Measurements from ENCODE around the gene SLC37A4. TPM values are rescaled to one million over a fixed set of nuclear protein-coding genes. Genes with fewer than 3 reads are reported as not detected.

The SLC37A4 gene
- total and polyA plus RNA-seq, 2 of the 8 experiments (the other 6 are each of a cell fraction or from before 2014, with no cell fraction given) = 35.1 to 91.9 TPM

DNA sequence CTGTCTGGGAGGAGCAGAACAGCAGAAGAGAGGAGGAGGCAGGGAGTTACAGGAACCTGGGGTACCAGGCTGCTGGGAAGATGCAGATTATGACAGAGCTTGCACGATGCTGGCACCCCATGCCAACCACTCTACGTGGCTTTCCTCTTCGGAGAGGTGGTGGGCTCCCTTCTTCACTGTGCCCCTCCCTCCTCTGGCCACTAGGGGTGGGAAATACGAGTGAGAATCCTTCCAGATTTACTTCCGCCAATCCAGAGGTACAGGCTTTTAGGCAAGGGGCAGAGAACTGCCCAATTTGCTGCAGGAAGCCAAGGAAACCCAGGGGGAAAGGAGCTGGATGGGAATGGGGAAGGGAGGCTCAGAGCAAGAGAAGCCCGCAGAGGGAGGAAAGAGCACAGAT lies 14.0 kb upstream of the SLC37A4 start:
- WGBS, 2 experiments (ENCODE audit: extremely low coverage in 1 of 2, insufficient coverage in 1 of 2, insufficient read length in 1 of 2, insufficient replicate concordance in 2 of 2, low coverage in 1 of 2, low lambda C conversion rate in 2 of 2, missing lambda C conversion rate in 1 of 2) = 84% methylated on average over 5 of the region's 6 CpGs; no CpG with 5 or more reads in 1 of the 2 experiments
- no peak overlapping the region for H3K4me2 ChIP-seq (ENCODE audit: insufficient read depth in 1 of 2, low read depth in 2 of 2, low read length in 2 of 2)
- H3K23ac ChIP-seq (ENCODE audit: insufficient read length) = no peak overlapping the region
- no peaks in the 10 kb centered on the region for H3K79me2 ChIP-seq (ENCODE audit: control insufficient read depth in 1 of 2, insufficient read depth in 2 of 2, low read length in 2 of 2)
- H4K5ac ChIP-seq (ENCODE audit: insufficient read length, low read depth, low read length) = no peak overlapping the region
- no peak overlapping the region for H2BK12ac ChIP-seq (ENCODE audit: low read depth, low read length)
- no peak overlapping the region for H2BK5ac ChIP-seq (ENCODE audit: low read depth, low read length)
- H3K79me1 ChIP-seq (ENCODE audit: low read depth, low read length) = no peaks in the 10 kb centered on the region
- no peaks in the 10 kb centered on the region for H3K23me2 ChIP-seq (ENCODE audit: low read depth, low read length)
- FAIRE-seq (no peak), DNase-seq (ENCODE audit: low read depth in 1 of 2, low spot score in 2 of 2) (no peak)
- H3K4me1 ChIP-seq (replicated peaks in 1 of 4; ENCODE audit: control insufficient read depth in 3 of 4, insufficient read depth in 4 of 4, low read length in 3 of 4) = peaks cover 0 to 3% (median 1%) of the 10 kb centered on the region in 4 experiments; a peak in 3 of 7 replicates
- TF ChIP-seq CREB1 (IDR thresholded peaks at IDR 0.05) = 0 out of 2 replicates have a peak, but pooled peaks have one; percentile 9
- TF ChIP-seq, protein P1, sequence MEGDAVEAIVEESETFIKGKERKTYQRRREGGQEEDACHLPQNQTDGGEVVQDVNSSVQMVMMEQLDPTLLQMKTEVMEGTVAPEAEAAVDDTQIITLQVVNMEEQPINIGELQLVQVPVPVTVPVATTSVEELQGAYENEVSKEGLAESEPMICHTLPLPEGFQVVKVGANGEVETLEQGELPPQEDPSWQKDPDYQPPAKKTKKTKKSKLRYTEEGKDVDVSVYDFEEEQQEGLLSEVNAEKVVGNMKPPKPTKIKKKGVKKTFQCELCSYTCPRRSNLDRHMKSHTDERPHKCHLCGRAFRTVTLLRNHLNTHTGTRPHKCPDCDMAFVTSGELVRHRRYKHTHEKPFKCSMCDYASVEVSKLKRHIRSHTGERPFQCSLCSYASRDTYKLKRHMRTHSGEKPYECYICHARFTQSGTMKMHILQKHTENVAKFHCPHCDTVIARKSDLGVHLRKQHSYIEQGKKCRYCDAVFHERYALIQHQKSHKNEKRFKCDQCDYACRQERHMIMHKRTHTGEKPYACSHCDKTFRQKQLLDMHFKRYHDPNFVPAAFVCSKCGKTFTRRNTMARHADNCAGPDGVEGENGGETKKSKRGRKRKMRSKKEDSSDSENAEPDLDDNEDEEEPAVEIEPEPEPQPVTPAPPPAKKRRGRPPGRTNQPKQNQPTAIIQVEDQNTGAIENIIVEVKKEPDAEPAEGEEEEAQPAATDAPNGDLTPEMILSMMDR (IDR thresholded peaks at IDR 0.05; ENCODE audit: control extremely low read depth in 1 of 3, insufficient read depth in 1 of 3, low read depth in 1 of 3, low read length in 3 of 3) = peak; percentile 38 to 63 (median 38)
- TF ChIP-seq SP1 (IDR thresholded peaks at IDR 0.05; ENCODE audit: low read depth, low read length) = no peak
- no peak overlapping the region for H3K18ac ChIP-seq (ENCODE audit: extremely low read depth, low read length)
- H2BK120ac ChIP-seq (replicated peaks; ENCODE audit: low read depth, low read length) = no peak overlapping the region
- peaks cover 30 to 45% (median 40%) of the 10 kb centered on the region in 4 experiments; a peak in 7 of 8 replicates for H3K36me3 ChIP-seq (ENCODE audit: control insufficient read depth in 2 of 4, insufficient read depth in 4 of 4, low read length in 3 of 4)
- H4K8ac ChIP-seq (ENCODE audit: extremely low read depth, insufficient read depth, low read length) = no peak overlapping the region
- H3K14ac ChIP-seq (ENCODE audit: insufficient read length) = no peak overlapping the region
- no peak overlapping the region for H2BK15ac ChIP-seq (ENCODE audit: low read length)
- no peak overlapping the region for H3K56ac ChIP-seq (replicated peaks; ENCODE audit: insufficient read length, low read depth, low read length)
- no peak overlapping the region for H2BK20ac ChIP-seq (ENCODE audit: low read length)
- H4K91ac ChIP-seq (replicated peaks; ENCODE audit: insufficient read length, low read length) = no peak overlapping the region
- H3K9ac ChIP-seq (replicated peaks in 1 of 4; ENCODE audit: extremely low read depth in 1 of 4, low read depth in 3 of 4, low read length in 3 of 4) = no peak overlapping the region; a peak in 1 of 7 replicates
- H3K9me3 ChIP-seq (ENCODE audit: insufficient read depth in 2 of 2, low read depth in 1 of 2, low read length in 1 of 2) = no peaks in the 10 kb centered on the region
- peaks cover 0 to 13% of the 10 kb centered on the region in 2 experiments for H4K20me1 ChIP-seq (replicated peaks in 1 of 2; ENCODE audit: control insufficient read depth in 1 of 2, insufficient read depth in 2 of 2, low read length in 2 of 2)
- POLR2A ChIA-PET (ENCODE audit: partially characterized antibody) = interaction anchor here (1.0 to 5.7 kb wide), 6 partner anchors 10 to 48 kb away, joined by 3 to 45 read pairs (median 4); partner anchors contain the start of genes HYOU1, RPS25 and TRAPPC4
- CTCF ChIA-PET (ENCODE audit: partially characterized antibody) = interaction anchor here (0.6 to 2.4 kb wide), 10 partner anchors 9 to 41 kb away, joined by 3 to 8 read pairs (median 4); no protein-coding TSS in a partner anchor
- H2AFZ ChIP-seq (ENCODE audit: low read length) = no peak overlapping the region
- no peaks in the 10 kb centered on the region for H3K27me3 ChIP-seq (replicated peaks in 1 of 4; ENCODE audit: control insufficient read depth in 3 of 4, extremely low read depth in 1 of 4, insufficient read depth in 3 of 4, low read length in 3 of 4)
- H3K4me3 ChIP-seq (ENCODE audit: extremely low read depth in 1 of 4, insufficient read depth in 2 of 4, low read depth in 3 of 4, low read length in 4 of 4) = no peak overlapping the region
- no peak overlapping the region for H3K27ac ChIP-seq (ENCODE audit: low read depth, low read length)
- no peak overlapping the region for H2AK5ac ChIP-seq (ENCODE audit: low read depth, low read length)
- H3K4ac ChIP-seq (replicated peaks; ENCODE audit: insufficient read length, low read depth, low read length) = no peak overlapping the region
